Activated CD4-positive, alpha-beta T cell treated with anti-CD3 and anti-CD28 coated beads, Interleukin-2, amount 10 ng/mL, durations not matched to agents 24 days and 14 days (primary cell): Measurements from ENCODE around the gene ARHGEF3. TPM values are rescaled to one million over a fixed set of nuclear protein-coding genes. Genes with fewer than 3 reads are reported as not detected.
"Not testable (repeated sequence)": the region's sequence is repeated elsewhere in the genome, so short reads cannot be mapped to it uniquely, and the experiment has no call there.

Experiments used
- DNase-seq: peaks from one replicate; pipeline ENCODE4 v3.0.0; 2022
- H3K27ac Mint-ChIP-seq: one replicate; pipeline ENCODE4 v1.8.0; 2022; ENCODE audit warnings: mild to moderate bottlenecking, mixed read lengths
- H3K27me3 Mint-ChIP-seq: one replicate; pipeline ENCODE4 v1.8.0; 2022; ENCODE audit warnings: mixed read lengths
- H3K36me3 Mint-ChIP-seq: one replicate; pipeline ENCODE4 v1.8.0; 2022; ENCODE audit warnings: low read depth, mild to moderate bottlenecking, mixed read lengths
- H3K4me1 Mint-ChIP-seq: one replicate; pipeline ENCODE4 v1.8.0; 2021; ENCODE audit warnings: mixed read lengths
- H3K4me3 Mint-ChIP-seq: one replicate; pipeline ENCODE4 v1.8.0; 2022; ENCODE audit warnings: mild to moderate bottlenecking, moderate library complexity, mixed read lengths
- H3K9me3 Mint-ChIP-seq: one replicate; pipeline ENCODE4 v1.8.0; 2021; ENCODE audit warnings: mixed read lengths
- intact Hi-C: fragments of 100-400 bp; cut with micrococcal nuclease; formaldehyde crosslinking; loops from one replicate; pipeline ENCODE4 v1.15.1; 2023
- total RNA-seq: library from RNA; stranded (reverse); gene quantifications from 2 replicates; pipeline ENCODE4 v1.2.3, GENCODE V29; 2022

Gene ARHGEF3
- total RNA-seq, 1 donor from 2014 or later, result 54.4 TPM

DNA sequence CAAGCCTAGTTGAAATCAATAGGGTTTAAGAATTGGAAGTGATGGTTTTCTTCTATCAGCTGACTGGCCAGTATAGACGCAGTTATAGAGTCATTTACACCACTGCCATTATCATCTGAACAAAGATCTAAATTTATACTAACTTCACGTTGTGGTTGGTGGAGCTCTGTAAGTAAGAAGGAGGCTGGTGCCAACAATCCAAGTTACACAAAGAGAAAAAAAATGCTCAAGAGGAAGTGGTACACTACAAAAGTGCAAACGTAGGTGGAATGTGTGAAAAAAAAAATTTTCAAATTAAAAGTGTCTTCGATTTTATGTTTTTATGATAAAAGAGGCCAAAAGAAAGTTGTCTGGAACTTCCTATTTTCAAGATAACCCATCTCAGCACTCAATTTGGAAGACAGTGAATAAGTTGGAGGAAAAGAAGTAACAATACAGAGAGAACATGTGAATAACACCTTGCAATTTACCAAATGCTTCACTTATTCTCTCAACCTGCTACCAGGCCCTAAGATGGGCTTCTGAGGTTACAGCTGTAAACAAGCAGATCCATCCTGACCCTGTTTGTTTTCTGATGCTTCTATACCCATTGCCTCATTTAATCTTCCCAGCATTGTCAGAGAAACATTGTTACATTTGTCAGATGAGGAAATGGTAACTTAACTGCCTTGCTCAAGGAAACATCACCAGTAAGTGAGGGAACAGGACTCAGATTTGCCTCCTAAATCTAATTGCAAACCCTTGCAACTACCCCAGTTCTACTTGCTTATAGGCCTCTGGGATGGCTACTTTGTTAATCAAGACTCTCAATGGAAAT lies 106.7 kb downstream of the ARHGEF3 start:
- Mint-ChIP-seq H3K36me3 (no peaks in the 10 kb centered on the region), H3K27me3 (no peaks in the 10 kb centered on the region), H3K4me3 (peak overlapping the region; percentile 39), H3K4me1 (peaks cover 37% of the 10 kb centered on the region), H3K27ac (peak overlapping the region; percentile 64), H3K9me3 (no peaks in the 10 kb centered on the region)
- intact Hi-C loops, result loop anchor here (2.0 to 10.0 kb wide), 2 partner anchors 64 to 530 kb away; partner anchors contain the start of gene APPL1
- DNase-seq, result peak; percentile 61

DNA sequence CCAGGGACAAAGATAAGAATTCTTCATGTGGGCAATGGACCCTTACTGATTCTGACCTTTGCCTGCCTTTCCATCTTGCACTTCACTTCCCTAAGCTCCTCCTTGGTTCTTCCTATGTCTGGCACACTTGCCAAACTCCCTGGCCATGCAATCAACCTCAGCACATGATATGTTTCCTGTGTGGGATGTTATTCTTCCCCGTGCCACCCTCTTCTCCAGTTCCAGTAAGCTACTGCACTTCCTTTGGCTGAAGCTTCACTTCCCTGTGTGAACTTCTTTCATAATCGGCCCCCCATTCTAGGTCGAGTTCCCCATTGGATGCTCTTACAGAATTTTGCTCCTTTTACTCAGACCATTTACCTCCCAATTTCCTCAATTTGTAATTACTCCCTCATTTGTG lies 108.0 kb downstream of the ARHGEF3 start:
- H3K27ac Mint-ChIP-seq, result peak overlapping the region; percentile 34
- H3K4me1 Mint-ChIP-seq, result peaks cover 35% of the 10 kb centered on the region
- peak overlapping the region; percentile 65 for H3K4me3 Mint-ChIP-seq
- intact Hi-C loops, result loop anchor here (1.0 to 10.0 kb wide), 3 partner anchors 11 to 531 kb away; partner anchors contain the start of gene APPL1
- H3K36me3 Mint-ChIP-seq, result no peaks in the 10 kb centered on the region
- H3K27me3 Mint-ChIP-seq, result no peaks in the 10 kb centered on the region
- H3K9me3 Mint-ChIP-seq, result no peaks in the 10 kb centered on the region
- DNase-seq, result peak; percentile 62

DNA sequence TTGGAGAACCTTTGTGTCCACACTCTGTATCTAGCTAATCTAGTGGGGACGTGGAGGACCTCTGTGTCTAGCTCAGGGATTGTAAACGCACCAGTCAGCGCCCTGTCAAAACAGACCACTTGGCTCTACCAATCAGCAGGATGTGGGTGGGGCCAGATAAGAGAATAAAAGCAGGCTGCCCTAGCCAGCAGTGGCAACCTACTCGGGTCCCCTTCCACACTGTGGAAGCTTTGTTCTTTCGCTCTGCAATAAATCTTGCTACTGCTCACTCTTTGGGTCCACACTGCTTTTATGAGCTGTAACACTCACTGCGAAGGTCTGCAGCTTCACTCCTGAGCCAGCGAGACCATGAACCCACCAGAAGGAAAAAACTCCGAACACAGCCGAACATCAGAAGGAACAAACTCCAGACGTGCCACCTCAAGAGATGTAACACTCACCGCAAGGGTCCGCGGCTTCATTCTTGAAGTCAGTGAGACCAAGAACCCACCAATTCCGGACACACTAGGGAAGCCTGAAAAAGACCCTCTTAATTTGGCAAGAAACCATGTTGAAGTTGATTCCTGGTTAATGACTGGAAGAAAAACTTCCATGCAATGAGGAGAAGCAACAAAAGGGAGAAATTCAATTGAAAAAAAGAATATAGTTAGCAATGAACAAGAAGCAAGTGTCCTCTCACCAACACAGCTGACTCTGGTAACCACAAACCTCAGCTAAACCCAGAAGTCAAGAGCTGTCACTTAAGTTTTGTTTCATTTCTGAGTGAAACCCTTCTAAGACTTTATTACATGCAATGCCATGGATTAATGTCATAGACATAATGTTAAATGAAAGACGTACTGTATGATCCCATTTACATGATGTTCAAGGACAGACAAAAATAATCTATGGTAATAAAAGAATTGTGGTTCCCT lies 109.0 kb downstream of the ARHGEF3 start:
- not testable (repeated sequence) for H3K36me3 Mint-ChIP-seq, H3K9me3 Mint-ChIP-seq, H3K27me3 Mint-ChIP-seq
- intact Hi-C loops, result loop anchor here (1.0 to 10.0 kb wide), 2 partner anchors 10 to 532 kb away; partner anchors contain the start of gene APPL1
- Mint-ChIP-seq H3K4me3 (peak overlapping the region; percentile 65), H3K4me1 (peaks cover 40% of the 10 kb centered on the region), H3K27ac (peak overlapping the region; percentile 77)
- DNase-seq, result peak; percentile 87

DNA sequence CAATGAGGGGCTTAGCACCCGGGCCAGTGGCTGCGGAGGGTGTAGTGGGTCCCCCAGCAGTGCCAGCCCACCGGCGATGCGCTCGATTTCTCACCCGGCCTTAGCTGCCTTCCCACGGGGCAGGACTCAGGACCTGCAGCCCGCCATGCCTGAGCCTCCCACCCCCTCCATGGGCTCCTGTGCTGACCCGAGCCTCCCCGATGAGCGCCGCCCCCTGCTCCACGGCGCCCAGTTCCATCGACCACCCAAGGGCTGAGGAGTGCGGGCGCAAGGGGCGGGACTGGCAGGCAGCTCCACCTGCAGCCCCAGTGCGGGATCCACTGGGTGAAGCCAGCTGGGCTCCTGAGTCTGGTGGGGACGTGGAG lies 109.8 kb downstream of the ARHGEF3 start:
- peaks cover 40% of the 10 kb centered on the region for H3K4me1 Mint-ChIP-seq
- intact Hi-C loops, result loop anchor here (10.0 kb wide), 1 partner anchor 533 kb away; the partner anchor contains the start of gene APPL1
- H3K36me3 Mint-ChIP-seq, H3K4me3 Mint-ChIP-seq, H3K27ac Mint-ChIP-seq, H3K27me3 Mint-ChIP-seq, H3K9me3 Mint-ChIP-seq: not testable (repeated sequence)
- peak; percentile 52 for DNase-seq

DNA sequence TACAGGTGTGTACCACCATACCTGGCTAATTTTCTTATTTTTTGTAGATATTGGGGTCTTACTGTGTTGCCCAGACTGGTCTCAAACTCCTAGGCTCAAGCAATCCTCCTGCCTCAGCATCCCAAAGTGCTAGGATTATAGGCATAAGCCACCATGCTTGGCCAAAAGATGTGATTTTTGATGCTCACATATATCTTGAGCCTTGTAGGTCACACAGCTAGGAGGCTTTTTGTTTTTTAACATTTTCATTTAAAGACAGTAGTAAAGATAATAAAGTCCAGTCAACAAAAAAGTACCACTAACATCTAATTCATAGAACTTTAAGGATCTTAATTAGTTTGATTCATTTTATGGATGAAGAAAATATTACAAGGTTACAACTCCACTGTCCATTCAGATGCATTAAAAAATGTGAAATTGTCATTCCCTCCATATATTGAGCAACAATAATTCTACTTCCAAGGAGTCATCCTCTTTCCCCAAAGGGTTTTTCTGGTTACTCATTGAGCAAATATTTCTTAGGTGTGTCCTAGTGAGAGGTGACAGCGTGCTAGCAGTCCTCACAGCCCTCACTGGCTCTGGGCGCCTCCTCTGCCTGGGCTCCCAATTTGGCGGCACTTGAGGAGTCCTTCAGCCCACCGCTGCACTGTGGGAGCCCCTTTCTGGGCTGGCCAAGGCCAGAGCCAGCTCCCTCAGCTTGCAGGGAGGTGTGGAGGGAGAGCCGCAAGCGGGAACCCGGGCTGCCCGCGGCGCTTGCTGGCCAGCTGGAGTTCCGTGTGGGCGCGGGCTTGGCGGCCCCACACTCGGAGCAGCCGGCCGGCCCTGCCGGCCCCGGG lies 110.4 kb downstream of the ARHGEF3 start:
- intact Hi-C loops, result loop anchor here (10.0 kb wide), 1 partner anchor 533 kb away; the partner anchor contains the start of gene APPL1
- no peak overlapping the region for H3K27ac Mint-ChIP-seq
- H3K4me1 Mint-ChIP-seq, result peaks cover 37% of the 10 kb centered on the region

DNA sequence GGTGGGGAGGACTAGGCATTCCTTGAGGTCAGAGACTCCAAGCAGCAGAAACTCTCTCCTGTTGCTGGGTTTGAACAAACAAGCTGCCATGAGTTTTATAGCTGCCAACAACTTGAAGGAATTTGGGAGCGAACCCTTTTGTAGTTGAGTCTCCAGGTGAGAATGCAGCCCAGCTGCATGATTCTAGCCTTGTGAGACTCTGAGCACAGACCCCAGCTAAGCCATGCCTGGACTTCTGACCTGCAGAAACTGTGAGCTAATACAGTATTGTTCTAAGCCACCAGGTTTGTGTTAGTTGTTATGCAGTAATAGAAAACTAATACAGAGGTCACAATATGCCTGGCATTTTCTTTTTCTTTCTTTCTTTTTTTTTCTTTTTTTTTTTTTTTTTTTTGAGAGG lies 112.4 kb downstream of the ARHGEF3 start:
- Mint-ChIP-seq H3K4me3 (no peak overlapping the region), H3K36me3 (peaks cover 3% of the 10 kb centered on the region), H3K27ac (no peak overlapping the region), H3K9me3 (no peaks in the 10 kb centered on the region), H3K4me1 (peaks cover 25% of the 10 kb centered on the region), H3K27me3 (no peaks in the 10 kb centered on the region)
- intact Hi-C loops, result no loop called here
- peak; percentile 48 for DNase-seq

More for the DNA sequence above, 110.4 kb downstream of the ARHGEF3 start:
- Mint-ChIP-seq H3K9me3 (no peaks in the 10 kb centered on the region), H3K27me3 (no peaks in the 10 kb centered on the region), H3K4me3 (no peak overlapping the region), H3K36me3 (no peaks in the 10 kb centered on the region)
- peak; percentile 52 for DNase-seq

DNA sequence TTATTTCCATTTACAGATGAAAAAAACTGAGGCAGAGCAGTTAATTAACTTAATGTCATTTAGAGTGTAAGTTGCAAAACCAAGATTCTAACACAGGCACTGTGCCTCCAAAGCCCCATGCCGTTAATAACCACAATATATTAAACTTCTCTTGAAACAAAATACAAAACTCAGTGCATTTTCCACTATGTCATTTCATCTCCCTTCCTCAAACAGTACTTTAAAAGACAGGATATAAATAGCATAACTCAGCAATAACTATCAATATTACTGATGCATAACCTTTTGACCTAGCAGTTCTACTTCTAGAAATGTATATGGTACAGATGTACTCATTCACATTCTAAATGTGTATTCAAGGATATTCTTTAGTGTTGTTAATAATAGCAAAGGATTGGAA lies 113.6 kb downstream of the ARHGEF3 start:
- Mint-ChIP-seq H3K27ac (no peak overlapping the region), H3K27me3 (no peaks in the 10 kb centered on the region), H3K9me3 (peaks cover 3% of the 10 kb centered on the region), H3K4me3 (no peak overlapping the region), H3K36me3 (peaks cover 12% of the 10 kb centered on the region), H3K4me1 (peaks cover 14% of the 10 kb centered on the region)
- intact Hi-C loops, result no loop called here
- DNase-seq, result no peak

DNA sequence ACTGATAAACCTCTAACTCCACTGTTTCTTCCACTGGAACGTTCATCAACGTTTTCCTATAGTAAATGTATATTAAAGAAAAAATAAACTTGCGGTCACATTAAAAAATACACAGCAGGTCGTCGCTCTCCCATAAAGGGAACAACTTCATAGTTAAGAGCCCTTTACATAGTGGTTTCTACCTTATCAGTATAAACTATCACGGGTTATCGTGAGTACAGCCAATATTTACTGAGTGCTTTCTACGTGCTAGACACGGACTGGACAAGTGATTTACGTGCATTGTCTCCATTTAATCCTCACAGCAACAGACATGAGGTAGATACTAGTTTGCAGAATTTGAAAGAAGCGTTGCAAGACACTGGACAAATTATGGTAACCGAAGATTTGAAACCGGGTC lies 117.7 kb downstream of the ARHGEF3 start:
- peaks cover 39% of the 10 kb centered on the region for H3K36me3 Mint-ChIP-seq
- DNase-seq, result no peak
- peaks cover 26% of the 10 kb centered on the region for H3K4me1 Mint-ChIP-seq
- H3K9me3 Mint-ChIP-seq, result peaks cover 3% of the 10 kb centered on the region
- intact Hi-C loops, result loop anchor here (5.0 kb wide), 2 partner anchors 127 to 1073 kb away; partner anchors contain the start of genes CCDC66 and SLMAP
- H3K27ac Mint-ChIP-seq, result peak overlapping the region; percentile 76
- H3K27me3 Mint-ChIP-seq, result no peaks in the 10 kb centered on the region
- peak overlapping the region; percentile 61 for H3K4me3 Mint-ChIP-seq

DNA sequence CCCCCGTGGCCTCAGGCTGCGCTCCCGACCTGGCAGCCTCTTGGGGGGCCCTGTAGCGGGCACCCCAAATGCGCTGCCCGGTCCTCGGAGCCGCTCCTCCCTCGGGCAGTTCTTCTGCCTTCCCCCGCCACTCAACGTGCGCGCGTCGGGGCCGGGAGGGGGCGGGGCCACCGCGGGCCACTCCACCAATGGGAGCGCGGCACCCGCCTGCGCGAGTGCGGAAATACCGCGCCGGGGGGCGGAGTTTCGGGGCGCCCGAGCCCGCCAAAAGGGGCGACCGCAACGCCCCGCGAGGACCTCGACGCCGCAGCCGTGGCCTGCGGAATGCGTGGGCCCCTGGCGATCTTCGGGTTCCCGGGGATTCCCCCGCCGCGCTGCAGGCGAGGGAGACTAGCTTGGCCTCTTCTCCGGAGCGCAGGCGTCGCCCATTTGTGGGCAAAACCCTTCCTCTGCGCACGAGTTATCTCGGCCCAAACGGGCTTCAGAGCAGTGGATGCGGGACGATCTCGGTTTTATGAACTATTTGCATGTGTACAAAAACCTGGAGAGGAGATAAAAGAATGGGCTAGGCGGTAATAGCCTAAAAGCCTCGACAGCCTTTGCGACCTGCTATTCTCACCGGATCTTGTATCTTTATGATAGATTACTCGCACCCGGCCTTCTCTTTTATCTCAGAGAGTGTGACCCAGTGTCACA lies 118.5 kb downstream of the ARHGEF3 start, which contains the start of gene TASOR:
Gene TASOR (minus strand): TSS at position 144 of the 696 bp plus-strand sequence. CDS start 259 bp downstream, outside the sequence.
- Mint-ChIP-seq H3K9me3 (peaks cover 3% of the 10 kb centered on the region), H3K27ac (peak within 1 kb of the TSS; percentile 99), H3K4me1 (peaks cover 28% of the 10 kb centered on the region), H3K4me3 (peak within 1 kb of the TSS; percentile 100), H3K27me3 (no peaks in the 10 kb centered on the region), H3K36me3 (peaks cover 46% of the 10 kb centered on the region)
- DNase-seq, result peak; percentile 96
- intact Hi-C loops, result loop anchor here (1.0 to 5.0 kb wide), 4 partner anchors 116 to 1074 kb away; partner anchors contain the start of genes CCDC66, DENND6A and SLMAP

DNA sequence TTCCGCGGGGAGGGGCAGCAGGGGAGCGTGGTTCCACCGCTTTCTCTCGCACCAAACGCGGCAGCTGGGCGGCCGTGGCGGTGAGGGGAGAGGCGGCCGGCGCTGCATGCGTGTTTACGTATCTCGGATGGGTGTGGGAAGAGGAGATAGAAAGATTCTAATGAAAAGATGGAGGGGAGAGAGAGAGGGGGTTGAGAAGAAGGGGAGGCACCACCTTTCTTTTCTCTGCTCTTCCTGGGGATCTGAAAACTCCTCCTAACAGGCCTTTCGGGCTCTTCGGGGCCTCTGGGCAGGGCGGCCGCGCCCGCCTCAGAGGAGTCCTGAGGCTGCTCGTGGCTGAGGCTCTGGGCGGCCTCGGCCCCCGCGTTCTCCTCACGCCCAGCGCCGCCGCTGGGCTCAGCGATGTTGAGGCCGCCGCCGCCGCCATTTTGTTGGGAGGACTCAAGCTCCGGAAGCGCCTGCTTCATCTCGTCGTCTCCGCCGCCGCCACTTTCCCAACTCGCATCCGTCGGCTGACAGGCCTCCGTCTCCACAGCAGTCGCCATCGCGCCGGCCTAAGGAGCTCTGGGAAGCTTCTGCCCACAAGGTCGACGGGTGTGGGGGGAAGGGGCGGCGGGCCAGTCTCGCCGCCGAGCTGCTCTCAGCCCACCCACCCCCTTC lies 119.2 kb downstream of the ARHGEF3 start:
- intact Hi-C loops, result loop anchor here (1.0 to 5.0 kb wide), 5 partner anchors 11 to 1075 kb away; partner anchors contain the start of genes CCDC66, DENND6A and SLMAP
- Mint-ChIP-seq H3K27ac (peak overlapping the region; percentile 99), H3K36me3 (peaks cover 51% of the 10 kb centered on the region), H3K4me3 (peak overlapping the region; percentile 100), H3K9me3 (peaks cover 6% of the 10 kb centered on the region), H3K4me1 (peaks cover 29% of the 10 kb centered on the region), H3K27me3 (no peaks in the 10 kb centered on the region)
- peak; percentile 94 for DNase-seq

DNA sequence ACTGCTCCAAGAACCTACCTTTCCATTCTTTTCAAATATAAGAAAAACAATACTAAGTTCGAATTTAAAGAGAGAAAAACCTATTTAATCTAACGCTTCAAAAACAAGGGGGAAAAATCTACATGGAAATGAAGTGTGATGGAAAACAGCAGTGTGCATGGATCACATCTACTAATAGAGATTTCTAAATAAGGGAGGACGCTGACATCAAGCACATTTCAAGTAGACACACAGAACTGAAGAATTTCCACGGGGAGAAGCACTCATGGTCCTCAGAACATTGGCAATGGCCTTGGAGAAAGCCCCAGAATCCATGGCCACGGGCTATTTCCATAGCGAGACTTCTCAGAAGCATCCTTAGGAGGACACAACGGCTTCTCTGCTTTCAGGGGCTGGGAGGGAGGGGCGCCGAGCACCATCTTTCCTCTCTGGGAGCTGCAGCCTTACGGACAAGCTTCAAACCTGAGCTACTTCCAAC lies 119.7 kb downstream of the ARHGEF3 start:
- intact Hi-C loops, result loop anchor here (1.0 to 5.0 kb wide), 4 partner anchors 11 to 1075 kb away; partner anchors contain the start of genes CCDC66, DENND6A and SLMAP
- no peaks in the 10 kb centered on the region for H3K27me3 Mint-ChIP-seq
- peaks cover 7% of the 10 kb centered on the region for H3K9me3 Mint-ChIP-seq
- peaks cover 34% of the 10 kb centered on the region for H3K4me1 Mint-ChIP-seq
- peak overlapping the region; percentile 99 for H3K27ac Mint-ChIP-seq
- H3K4me3 Mint-ChIP-seq, result peak overlapping the region; percentile 100
- H3K36me3 Mint-ChIP-seq, result peaks cover 56% of the 10 kb centered on the region
- no peak for DNase-seq
